ENCODE data around the gene SIPA1L3.

SIPA1L3 gene

GRCh38 chr19:37907735-37908455 is 887 bp downstream of the SIPA1L3 start (continued):
- TF ChIP-seq ZNF416 (tag by site-specific recombination; IDR thresholded peaks at IDR 0.05) (0 out of 2 replicates have a peak, but pooled peaks have one; percentile 54), HOXC10 (CRISPR knock-in tag; IDR thresholded peaks at IDR 0.05) (no peak)

DNA sequence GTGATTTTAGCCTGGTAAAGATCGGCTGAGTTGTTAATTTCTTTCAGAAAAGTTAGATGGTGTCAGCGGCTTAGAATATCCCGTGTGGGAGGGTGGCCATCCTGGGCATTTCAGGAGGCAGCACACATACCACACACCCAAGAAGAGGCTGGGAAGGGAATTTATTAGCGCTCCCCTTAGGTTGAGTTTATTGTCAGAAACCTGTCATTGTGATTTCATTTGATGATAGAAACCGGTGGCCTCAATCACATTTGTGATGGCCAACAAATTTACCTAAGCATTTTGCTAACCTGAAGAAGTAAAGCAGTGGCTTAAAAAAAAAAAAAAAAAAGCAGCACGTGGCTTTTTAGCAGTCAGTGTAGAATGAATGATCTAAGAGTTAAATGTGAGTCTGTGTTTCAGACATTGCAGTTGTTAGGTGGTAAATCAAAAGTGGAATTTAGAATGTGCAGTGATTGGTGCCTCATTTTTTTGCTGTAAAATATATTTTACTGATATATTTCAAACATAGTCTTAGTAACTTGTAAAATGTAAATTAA is 2.7 kb downstream of the SIPA1L3 start:
- H3K9me3 ChIP-seq (ENCODE audit: control insufficient read depth, insufficient read depth, low read depth, low read length) = no peaks in the 10 kb centered on the region
- ChIA-PET CTCF (interaction anchor here (0.5 kb wide), 1 partner anchor 205 kb away, joined by 3 read pairs; no protein-coding TSS in a partner anchor), POLR2A (interaction anchor here (1.0 kb wide), 1 partner anchor 23 kb away, joined by 4 read pairs; no protein-coding TSS in a partner anchor)
- TF ChIP-seq ZNF16 (tag by site-specific recombination; IDR thresholded peaks at IDR 0.05; ENCODE audit: low read depth) (no peak), REST (tag by site-specific recombination; IDR thresholded peaks at IDR 0.05) (no peak), MZF1 (tag by site-specific recombination; IDR thresholded peaks at IDR 0.05; ENCODE audit: borderline replicate concordance) (peak; percentile 91; the same call in 1 of the 2 replicates), ZNF488 (tag by site-specific recombination; IDR thresholded peaks at IDR 0.05) (no peak)
- no peak overlapping the region for H3K4me3 ChIP-seq (ENCODE audit: low read depth, low read length)
- peaks cover 27% of the 10 kb centered on the region for H3K4me1 ChIP-seq (ENCODE audit: control insufficient read depth, insufficient read depth, low read length)
- peaks cover 0 to 17% of the 10 kb centered on the region in 2 experiments; a peak in 1 of 3 replicates for H3K36me3 ChIP-seq (ENCODE audit: control insufficient read depth in 2 of 2, insufficient read depth in 1 of 2, low read length in 2 of 2)
- H3K27ac ChIP-seq (ENCODE audit: extremely low read depth, low read depth, low read length) = peak overlapping the region; percentile 33; the same call in 1 of the 2 replicates

DNA sequence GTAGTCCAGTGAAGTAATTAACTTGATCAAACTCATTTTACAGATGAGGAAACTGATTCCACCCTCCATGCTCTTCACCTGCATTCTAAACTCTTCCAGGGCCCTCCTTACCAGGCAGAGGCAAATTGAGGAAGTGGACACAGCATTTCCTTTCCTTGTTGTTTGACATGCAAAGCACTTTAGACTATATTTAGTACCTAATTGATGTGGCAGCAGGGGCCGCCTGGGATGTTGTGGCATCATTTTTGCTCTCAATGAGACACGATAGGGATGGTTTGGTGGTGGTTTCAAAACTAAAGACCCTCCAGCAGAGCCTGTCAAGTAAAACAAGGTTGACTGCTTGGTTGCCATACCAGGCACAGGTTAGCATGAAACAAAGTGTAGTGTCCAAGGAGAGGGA is 7.9 kb downstream of the SIPA1L3 start:
- TF ChIP-seq ZNF157 (tag by site-specific recombination; IDR thresholded peaks at IDR 0.05) (no peak), ZNF23 (tag by site-specific recombination; IDR thresholded peaks at IDR 0.05; ENCODE audit: borderline replicate concordance) (no peak), ZNF16 (tag by site-specific recombination; IDR thresholded peaks at IDR 0.05; ENCODE audit: low read depth) (no peak), GLIS2 (tag by site-specific recombination; IDR thresholded peaks at IDR 0.05) (no peak), ZNF248 (tag by site-specific recombination; IDR thresholded peaks at IDR 0.05) (no peak)
- Histone ChIP-seq H3K4me3 (ENCODE audit: low read depth, low read length) (no peak overlapping the region), H3K36me3 (ENCODE audit: control insufficient read depth in 2 of 2, insufficient read depth in 1 of 2, low read length in 2 of 2) (peaks cover 0 to 26% of the 10 kb centered on the region in 2 experiments; a peak in 2 of 3 replicates), H3K9me3 (ENCODE audit: control insufficient read depth, insufficient read depth, low read depth, low read length) (no peaks in the 10 kb centered on the region; the same call in 1 of the 2 replicates), H3K27ac (ENCODE audit: extremely low read depth, low read depth, low read length) (no peak overlapping the region), H3K4me1 (ENCODE audit: control insufficient read depth, insufficient read depth, low read length) (peaks cover 7% of the 10 kb centered on the region; the same call in 1 of the 2 replicates)
- ChIA-PET CTCF (no interaction called here), POLR2A (interaction anchor here (1.1 kb wide), 1 partner anchor 90 kb away, joined by 3 read pairs; no protein-coding TSS in a partner anchor)

GRCh38 chr19:37920591-37921450 is 13.8 kb downstream of the SIPA1L3 start:
- Histone ChIP-seq H3K27ac (ENCODE audit: extremely low read depth, low read depth, low read length) (no peak overlapping the region), H3K4me1 (ENCODE audit: control insufficient read depth, insufficient read depth, low read length) (no peaks in the 10 kb centered on the region), H3K36me3 (ENCODE audit: control insufficient read depth in 2 of 2, insufficient read depth in 1 of 2, low read length in 2 of 2) (peaks cover 0 to 35% of the 10 kb centered on the region in 2 experiments; a peak in 2 of 3 replicates), H3K4me3 (ENCODE audit: low read depth, low read length) (no peak overlapping the region), H3K9me3 (ENCODE audit: control insufficient read depth, insufficient read depth, low read depth, low read length) (no peaks in the 10 kb centered on the region)
- ChIA-PET POLR2A (interaction anchor here (0.6 to 1.3 kb wide), 2 partner anchors 10 to 296 kb away, joined by 3 read pairs; no protein-coding TSS in a partner anchor), CTCF (interaction anchor here (4.5 kb wide), 1 partner anchor 18 kb away, joined by 23 read pairs; no protein-coding TSS in a partner anchor)
- TF ChIP-seq ZNF112 (tag by site-specific recombination; IDR thresholded peaks at IDR 0.05) (no peak), ZNF404 (tag by site-specific recombination; IDR thresholded peaks at IDR 0.05) (no peak), ZNF791 (tag by site-specific recombination; IDR thresholded peaks at IDR 0.05) (no peak), REPIN1 (tag by site-specific recombination; IDR thresholded peaks at IDR 0.05; ENCODE audit: low read depth) (no peak), ZNF280C (tag by site-specific recombination; IDR thresholded peaks at IDR 0.05) (no peak), ZNF366 (tag by site-specific recombination; conservative IDR thresholded peaks at IDR 0.05) (no peak), FEZF1 (tag by site-specific recombination; IDR thresholded peaks at IDR 0.05) (no peak)
- TF ChIP-seq, protein P1, sequence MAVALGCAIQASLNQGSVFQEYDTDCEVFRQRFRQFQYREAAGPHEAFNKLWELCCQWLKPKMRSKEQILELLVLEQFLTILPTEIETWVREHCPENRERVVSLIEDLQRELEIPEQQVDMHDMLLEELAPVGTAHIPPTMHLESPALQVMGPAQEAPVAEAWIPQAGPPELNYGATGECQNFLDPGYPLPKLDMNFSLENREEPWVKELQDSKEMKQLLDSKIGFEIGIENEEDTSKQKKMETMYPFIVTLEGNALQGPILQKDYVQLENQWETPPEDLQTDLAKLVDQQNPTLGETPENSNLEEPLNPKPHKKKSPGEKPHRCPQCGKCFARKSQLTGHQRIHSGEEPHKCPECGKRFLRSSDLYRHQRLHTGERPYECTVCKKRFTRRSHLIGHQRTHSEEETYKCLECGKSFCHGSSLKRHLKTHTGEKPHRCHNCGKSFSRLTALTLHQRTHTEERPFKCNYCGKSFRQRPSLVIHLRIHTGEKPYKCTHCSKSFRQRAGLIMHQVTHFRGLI (tag by site-specific recombination; IDR thresholded peaks at IDR 0.05) = no peak
